NCI-H345 (cell line): ENCODE data around the gene SPIRE2.
A peak's percentile ranks its signal among the peaks of the same experiment; 100 is the strongest.
"Not testable (repeated sequence)": the region's sequence is repeated elsewhere in the genome, so short reads cannot be mapped to it uniquely, and the experiment has no call there.

Experiments used
- DNase-seq: peaks from one replicate; lab custom pipeline; 2025; lab: John Stamatoyannopoulos, UW

Gene SPIRE2

GRCh38 chr16:89913408-89914387, 85.4 kb downstream of the SPIRE2 start:
- no peak for DNase-seq

GRCh38 chr16:89914642-89915285, 86.5 kb downstream of the SPIRE2 start:
- not testable (repeated sequence) for DNase-seq

GRCh38 chr16:89915303-89916232, 87.3 kb downstream of the SPIRE2 start:
- no peak for DNase-seq

- peak; percentile 62 for DNase-seq
These were observed 89.6 kb downstream of the SPIRE2 start for GRCh38 chr16:89917773-89918452.

- DNase-seq, result peak; percentile 46
These were observed 90.4 kb downstream of the SPIRE2 start, which contains the start of gene MC1R for GRCh38 chr16:89918453-89919347. Gene MC1R, plus strand, starts transcription at chr16:89918862. Its CDS starts 397 bp downstream, at chr16:89919259.

- DNase-seq, result no peak
These were observed 91.5 kb downstream of the SPIRE2 start for GRCh38 chr16:89919535-89920406.

GRCh38 chr16:89920723-89921122, 92.4 kb downstream of the SPIRE2 start:
- DNase-seq, result no peak
